ENCODE data around the gene OSBPL1A.
"Not testable (repeated sequence)": the region's sequence is repeated elsewhere in the genome, so short reads cannot be mapped to it uniquely, and the experiment has no call there.

Gene OSBPL1A

DNA sequence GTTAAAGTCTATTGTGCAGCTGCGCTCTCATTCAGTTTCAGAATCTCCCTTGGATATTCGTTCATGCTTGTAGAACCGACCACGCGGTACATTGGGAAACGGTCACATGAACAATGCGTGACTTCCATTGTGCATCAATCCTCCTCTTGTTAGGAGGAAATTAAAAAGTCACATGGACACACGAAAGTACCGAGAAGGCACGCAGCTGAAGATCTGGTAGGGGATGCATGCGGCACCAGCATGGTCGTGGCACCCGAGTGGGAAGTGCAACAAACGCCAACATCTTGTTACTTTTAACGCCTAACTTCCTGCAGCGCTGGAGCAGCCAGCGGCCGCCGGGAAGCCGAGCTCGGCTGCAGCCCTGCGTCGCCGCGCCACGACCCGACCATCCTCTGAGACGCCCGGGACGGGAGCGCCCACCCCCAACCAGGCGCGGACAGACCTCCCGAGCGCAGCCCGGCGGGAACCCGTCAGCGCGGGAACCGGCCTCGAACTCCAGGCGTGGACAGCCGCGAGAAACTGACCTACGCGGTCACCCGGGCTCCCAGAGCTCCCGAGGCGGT, 412 bp downstream of the OSBPL1A start:
- peak in 1 of 2 donors; percentile 3 for DNase-seq (ENCODE audit: low read depth in 2 of 2)

DNA sequence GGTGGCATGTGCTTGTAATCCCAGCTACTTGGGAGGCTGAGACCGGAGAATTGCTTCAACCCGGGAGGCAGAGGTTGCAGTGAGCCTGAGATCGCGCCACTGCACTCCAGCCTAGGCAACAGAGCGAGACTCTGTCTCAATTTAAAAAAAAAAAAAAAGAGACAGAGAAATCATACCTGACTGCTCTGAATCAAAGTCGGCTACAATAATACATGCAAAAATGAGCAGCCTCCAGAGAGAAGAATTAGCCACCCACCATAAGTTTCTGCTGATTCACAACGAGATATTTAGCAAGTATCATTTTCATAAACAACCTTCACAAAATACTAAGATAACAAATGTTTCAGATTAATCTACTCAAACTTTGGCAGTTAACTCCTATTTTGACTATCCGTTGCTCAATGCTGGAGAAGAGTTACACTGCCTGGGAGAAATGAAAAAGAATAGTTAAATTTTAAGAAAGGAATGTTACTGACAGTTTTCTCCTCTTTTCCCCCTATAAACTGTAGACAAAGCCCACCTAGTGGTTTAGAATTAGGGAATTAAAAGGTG, 1.5 kb downstream of the OSBPL1A start:
- no peak for DNase-seq (ENCODE audit: low read depth in 2 of 2)

DNA sequence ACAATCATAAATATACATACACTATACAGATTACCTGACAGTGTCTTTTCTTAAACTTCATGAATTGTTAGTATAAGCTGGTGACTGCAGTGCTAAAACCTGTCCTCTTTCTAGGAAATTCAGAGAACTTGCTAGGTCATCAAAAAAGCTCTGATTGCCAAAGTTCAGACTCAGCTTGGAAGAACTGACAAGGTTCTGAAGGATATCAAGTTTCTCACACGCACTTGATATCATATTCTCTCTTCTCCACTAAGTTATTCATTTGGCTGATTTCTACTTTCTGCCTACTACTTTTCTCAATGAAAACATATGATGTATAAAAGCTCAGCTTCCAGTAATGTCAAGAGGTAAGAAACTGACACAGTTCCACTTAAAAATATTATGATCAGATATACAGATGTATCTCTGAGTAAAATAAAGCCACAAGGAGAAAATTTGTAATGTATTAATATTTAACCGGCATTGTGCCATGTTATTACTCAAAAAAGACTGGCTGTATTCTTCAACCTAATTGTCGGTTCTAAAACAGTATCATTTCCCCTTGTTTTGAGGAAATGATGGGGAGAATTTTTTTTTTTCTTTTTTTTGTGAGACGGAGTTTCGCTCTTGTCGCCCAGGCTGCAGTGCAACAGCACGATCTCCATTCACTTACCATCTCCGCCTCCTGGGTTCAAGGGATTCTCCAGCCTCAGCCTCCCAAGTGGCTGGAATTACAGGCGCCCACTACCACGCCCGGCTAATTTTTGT, 2.4 kb downstream of the OSBPL1A start:
- DNase-seq (ENCODE audit: low read depth in 2 of 2): no peak

DNA sequence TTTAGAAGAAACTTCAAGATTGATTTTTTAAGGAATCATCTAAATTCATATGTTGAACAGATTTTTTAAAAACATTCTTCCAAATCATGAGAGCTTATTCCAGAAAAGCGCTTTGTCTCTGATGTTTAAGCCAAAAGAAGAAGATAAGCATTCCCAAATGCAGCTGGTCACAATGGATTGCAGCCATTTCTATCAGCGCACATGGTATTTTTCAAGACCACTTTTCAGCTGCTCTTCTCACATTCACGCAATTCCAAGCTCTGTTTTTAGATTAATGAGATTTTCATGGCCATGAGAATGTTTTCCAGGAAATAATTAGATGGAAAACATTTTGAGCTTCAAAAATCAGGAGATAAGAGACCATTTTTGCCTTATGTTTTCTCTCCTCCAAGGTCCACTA, 8.7 kb downstream of the OSBPL1A start:
- DNase-seq (ENCODE audit: low read depth in 2 of 2): no peak

DNA sequence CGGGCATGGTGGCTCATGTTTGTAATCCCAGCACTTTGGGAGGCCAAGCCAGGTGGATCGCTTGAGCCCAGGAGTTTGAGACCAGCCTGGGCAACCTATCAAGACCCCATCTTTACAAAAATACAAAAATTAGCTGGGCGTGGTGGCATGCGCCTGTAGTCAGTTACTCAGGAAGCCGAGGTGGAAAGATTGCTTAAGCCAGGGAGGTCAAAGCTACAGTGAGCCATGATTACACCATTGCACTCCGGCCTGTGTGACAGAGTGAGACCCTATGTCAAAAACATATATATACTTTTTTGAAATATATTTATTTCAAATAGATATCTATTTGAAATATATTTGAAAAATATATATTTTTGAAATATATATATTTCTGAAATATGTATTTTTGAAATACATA, 10.9 kb downstream of the OSBPL1A start:
- DNase-seq (ENCODE audit: low read depth in 2 of 2): no peak

DNA sequence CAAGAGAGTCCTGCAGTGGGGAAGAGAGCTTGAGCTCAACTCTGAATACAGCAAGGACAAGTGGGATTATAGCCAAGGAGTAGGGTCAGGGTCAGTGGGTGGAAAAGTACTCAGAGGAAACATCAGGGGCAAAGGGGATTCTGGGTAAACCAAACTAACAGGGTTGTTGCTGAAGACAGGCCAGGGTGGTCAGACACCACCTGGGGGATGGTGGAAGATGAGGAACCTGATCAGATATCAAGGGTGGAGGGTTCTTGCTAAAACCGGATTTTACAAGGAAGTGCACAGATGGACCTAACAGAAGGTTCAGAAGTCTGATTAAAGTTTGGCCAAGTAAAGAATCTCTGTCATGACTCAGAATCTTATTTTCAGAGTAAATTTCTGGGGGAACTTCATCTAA, 16.5 kb downstream of the OSBPL1A start:
- no peak for DNase-seq (ENCODE audit: low read depth in 2 of 2)

DNA sequence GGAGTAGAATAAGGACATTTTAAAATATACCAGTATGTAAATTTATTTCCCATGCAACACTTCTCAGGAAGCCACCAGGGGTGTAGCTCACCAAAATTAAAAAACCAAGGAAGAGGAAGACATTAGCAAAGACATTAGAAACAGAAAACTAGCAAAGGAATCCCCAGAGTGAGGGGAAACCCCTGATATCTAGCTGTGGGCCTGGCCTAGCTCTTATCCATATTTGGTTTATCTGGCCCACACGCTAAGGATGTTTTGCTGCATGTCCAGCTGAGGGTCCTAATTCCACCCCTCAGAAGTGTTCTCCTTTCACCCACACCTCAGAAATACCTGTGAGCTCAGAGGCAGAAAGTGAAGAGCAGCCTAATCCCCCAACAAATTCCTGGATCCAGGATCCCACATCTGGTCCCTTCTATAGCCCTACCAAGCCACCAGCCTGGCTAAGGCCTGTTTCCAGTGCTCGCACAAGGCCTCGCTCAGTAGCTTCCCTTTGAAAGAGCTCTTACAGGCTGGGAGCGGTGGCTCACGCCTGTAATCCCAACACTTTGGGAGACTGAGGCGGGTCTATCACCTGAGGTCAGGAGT, 17.4 kb downstream of the OSBPL1A start:
- no peak for DNase-seq (ENCODE audit: low read depth in 2 of 2)

DNA sequence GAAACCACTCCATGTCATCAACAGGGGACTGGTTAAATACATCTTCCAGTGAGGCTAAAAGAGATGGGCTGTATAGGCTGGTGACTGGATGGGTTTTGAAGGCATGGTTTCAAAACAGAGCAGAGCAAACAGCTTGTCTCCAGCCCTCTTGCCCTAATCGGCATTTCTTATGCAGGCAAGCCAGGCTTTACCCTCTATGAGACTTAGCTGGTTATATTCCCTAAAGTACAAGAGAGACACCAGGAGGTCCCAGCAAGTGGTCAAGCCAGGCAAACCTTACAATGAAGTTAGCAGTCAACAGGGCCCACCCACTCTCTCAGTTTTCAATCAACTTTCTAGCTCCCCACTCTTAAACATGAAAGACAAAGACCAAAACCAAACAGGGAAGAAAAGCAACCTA, 19.0 kb downstream of the OSBPL1A start:
- no peak for DNase-seq (ENCODE audit: low read depth in 2 of 2)

DNA sequence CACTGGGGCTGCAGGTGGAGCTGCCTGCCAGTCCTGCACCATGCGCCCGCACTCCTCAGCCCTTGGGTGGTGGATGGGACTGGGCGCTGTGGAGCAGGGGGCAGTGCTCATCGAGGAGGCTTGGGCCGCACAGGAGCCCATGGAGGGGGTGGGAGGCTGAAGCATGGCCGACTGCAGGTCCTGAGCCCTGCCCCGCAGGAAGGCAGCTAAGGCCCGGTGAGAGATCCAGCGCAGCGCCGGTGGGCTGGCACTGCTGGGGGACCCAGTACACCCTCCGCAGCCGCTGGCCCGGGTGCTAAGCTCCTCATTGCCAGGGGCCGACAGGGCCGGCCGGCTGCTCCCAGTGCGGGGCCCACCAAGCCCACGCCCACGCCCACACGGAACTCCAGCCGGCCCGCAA, 21.1 kb downstream of the OSBPL1A start:
- not testable (repeated sequence) for DNase-seq (ENCODE audit: low read depth in 2 of 2)

DNA sequence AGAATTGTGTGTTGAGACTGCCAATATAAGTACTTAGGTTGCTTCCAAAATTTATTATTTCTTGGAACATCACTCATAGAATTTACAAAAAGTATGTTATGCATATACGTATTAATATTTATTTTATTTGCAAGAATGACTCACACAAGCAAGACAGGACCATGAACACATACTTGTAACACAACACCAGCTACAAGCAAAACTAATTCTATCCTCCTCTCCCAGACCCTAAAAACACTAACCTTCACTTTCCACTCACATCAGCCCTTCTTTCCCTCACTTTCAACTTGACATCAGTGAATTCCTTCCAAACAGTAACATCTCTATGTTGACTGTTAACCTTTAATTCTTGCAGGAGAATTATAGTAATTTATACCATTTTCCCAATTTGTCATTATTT, 24.3 kb downstream of the OSBPL1A start:
- no peak for DNase-seq (ENCODE audit: low read depth in 2 of 2)

DNA sequence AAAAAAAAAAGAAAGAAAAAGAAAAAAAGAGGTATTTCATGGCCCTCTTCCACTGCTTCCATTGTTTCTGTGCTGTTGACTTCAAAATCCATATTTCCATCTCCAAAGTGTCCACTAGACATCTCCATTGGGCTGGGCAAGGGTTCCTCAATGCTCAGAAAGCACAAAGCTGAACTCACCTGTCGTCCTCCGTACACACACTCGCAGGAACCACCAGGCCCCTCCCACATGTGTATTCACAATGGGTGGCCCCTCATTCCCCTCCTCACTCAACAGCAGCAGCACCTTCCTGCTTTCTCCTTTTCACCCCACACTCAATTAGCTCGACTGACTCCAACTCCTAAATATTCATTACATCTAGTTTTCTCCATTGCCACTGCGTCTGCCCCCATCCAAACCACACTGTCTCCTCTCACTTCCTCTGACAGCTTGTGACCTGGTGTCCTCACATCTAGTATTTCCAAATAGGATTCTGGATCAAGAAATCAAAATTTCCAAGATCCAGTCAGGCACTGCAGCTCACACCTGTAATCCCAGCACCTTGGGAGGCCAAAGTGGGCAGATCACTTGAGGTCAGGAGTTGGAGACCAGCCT, 25.2 kb downstream of the OSBPL1A start:
- no peak for DNase-seq (ENCODE audit: low read depth in 2 of 2)

DNA sequence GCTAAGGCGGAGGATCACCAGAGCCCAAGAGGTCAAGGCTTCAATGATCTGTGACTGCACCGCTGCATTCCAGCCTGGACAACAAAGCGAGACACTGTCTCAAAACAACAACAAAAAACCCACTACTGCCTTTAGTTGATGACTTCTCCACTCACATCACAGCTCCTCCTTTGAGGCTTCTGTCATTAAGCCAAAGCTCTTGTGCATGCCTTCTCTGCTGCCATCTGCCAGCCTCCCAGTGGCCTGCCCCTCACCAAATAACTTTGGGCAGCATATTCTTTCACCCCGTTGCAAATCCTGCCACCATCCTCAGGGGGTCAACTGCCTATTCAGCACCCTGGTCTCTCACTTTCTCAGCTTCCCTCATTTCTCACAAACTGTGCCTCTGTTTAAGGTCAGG, 27.5 kb downstream of the OSBPL1A start:
- no peak for DNase-seq (ENCODE audit: low read depth in 2 of 2)

DNA sequence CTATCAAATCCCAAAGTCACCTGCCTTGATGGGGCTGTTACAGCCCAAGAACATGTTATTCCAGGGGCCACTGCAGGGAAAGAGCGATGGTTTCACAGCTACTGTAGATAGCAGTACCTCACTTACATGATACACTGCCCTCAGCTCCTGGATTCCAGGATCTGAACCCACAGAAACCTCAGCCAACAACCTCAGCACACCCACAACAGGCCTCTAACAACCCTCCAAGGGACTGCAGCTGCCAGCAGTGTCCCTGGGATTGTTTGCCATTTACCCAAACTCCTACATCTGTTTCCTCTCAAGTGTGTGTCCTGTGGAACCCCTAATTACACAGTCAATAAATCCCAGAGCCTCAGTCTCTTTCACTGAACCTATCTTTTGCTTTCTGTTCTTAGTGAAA, 28.2 kb downstream of the OSBPL1A start:
- DNase-seq (ENCODE audit: low read depth in 2 of 2): no peak

DNA sequence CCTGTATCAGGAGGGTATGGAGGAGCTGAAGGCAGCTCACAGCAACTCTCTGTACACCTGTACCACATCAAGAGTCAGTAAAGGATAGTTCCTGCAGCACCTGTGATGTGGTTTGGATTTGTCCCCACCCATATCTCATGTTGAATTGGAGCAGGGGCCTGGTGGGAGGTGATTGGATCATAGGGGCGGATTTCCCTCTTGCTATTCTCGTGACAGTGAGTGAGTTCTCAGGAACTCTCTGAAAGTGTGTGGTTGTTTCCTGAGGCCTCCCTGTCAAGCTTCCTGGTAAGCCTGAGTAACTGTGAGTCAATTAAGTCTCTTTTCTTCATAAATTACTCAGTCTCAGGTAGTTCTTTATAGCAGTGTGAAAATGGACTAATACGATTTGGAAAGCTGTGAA, 28.9 kb downstream of the OSBPL1A start:
- peak in 1 of 2 donors; percentile 18 for DNase-seq (ENCODE audit: low read depth in 2 of 2)

DNA sequence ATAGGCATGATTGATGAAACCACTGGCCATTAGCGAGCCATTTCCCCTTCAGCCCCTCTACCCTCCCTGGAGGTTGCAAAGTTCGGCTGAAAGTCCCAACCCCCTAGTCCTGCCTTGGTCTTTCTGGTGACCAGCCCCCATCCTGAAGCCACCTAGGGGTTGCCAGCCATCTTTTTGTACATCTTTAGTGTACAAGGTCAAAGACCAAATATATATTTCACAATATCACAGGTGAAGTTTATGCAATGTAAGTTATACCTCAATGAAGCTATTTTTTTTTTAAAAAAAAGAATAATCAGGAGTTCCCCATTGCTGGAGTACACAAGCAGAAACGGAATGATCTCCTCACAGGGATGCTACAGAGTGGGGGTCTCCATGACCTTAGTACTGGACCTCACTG, 31.3 kb downstream of the OSBPL1A start:
- DNase-seq (ENCODE audit: low read depth in 2 of 2): no peak

DNA sequence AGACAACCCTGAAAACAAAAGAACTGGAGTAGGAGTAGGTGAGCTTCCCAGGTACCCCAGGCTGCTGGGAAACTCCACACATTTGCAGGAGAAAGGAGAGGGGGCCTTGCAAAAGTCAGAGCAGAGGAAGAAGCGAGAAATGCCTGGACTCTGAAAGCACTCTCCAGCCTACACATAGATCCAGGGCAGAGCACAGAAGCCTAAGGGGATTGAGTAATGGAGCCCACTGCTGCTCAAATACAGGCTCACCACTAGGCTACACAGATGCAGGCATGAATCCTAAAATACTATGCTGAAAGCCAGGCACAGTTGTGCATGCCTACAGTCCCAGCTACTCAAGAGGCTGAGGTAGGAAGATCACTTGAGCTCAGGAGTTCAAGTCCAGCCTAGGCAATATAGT, 33.4 kb downstream of the OSBPL1A start:
- no peak for DNase-seq (ENCODE audit: low read depth in 2 of 2)

DNA sequence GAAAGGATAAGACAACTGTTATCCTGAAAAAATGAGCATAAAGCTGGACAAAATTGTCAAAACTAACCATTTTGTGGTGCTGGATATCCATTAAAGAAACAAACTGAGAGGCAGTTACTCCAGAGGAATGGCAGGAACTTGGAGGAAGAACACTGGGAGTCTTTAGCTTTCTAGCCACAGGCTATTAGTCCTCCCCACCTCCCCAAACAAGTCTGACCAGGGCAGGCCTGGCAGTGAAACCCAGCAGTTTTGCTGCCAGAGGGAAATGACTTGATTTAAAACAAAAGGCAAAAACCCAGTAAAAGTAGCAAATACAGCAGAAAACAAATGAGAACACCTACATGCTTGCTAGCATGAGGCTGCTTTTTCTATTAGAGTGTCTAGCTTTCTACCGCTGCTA, 34.9 kb downstream of the OSBPL1A start:
- DNase-seq (ENCODE audit: low read depth in 2 of 2): no peak

DNA sequence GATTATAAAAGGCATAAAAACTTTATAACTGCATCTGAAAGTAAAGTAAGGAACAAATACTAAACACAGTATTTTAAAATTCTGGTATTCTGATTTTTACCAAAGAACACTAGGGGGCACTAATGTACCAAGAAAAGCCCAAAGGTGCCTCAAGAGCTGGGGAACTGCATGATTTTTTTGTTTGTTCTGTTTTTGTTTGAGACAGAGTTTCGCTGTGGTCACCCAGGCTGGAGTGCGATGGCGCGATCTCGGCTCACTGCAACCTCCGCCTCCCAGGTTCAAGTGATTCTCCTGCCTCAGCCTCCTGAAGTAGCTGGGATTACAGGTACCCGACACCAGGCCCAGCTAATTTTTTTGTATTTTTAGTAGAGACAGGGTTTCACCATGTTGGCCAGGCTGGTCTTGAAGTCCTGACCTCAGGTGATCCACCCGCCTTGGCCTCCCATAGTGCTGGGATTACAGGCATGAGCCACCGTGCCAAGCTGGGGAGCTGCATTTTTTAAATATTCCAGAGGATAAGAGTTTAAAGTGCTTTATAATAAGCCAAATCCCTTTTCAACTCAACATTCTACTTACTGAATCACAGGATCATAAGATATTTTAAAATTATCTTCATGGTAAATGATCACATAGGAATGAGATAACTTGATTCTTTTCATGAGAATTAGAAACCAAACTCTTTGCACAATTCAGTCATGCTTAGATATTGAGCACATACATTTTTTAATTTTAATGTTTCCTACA, 37.7 kb downstream of the OSBPL1A start:
- DNase-seq (ENCODE audit: low read depth in 2 of 2): not testable (repeated sequence)

DNA sequence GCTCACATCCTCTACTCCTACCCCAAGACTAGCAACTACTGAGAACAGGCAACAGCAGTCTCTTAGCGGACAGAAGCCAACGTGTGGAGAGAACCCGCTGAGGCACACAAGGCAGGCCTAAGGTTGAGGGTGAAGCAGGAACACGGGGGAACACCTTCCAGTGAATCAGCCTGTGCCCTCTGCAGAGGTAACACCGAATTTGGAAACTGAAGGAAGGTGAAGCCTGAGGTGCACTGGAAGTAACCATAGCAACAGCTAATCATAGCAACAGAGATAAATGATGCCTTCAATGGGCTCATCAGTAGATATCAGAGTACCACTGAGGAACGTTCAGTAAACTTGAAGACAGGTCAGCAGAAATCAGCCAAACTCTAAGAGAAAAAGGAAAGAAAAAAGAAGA, 43.3 kb downstream of the OSBPL1A start:
- no peak for DNase-seq (ENCODE audit: low read depth in 2 of 2)

DNA sequence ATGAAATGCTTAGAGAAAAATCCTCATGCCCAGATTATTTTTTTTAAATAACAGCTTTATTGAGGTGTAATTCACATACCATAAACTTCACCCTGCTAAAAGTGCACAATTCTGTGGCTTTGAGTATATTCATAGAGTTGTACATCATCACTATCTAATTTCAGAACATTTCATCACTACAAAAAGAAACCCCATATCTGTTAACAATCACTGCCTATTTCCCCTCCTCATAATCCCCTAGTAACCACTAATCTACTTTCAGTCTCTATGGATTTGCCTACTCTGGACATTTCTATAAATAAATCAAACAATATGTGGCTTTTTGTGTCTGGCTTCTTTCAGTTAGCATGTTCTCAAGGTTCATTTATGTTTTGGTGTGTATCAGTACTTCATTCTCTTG, 51.4 kb downstream of the OSBPL1A start:
- no peak for DNase-seq (ENCODE audit: low read depth in 2 of 2)

DNA sequence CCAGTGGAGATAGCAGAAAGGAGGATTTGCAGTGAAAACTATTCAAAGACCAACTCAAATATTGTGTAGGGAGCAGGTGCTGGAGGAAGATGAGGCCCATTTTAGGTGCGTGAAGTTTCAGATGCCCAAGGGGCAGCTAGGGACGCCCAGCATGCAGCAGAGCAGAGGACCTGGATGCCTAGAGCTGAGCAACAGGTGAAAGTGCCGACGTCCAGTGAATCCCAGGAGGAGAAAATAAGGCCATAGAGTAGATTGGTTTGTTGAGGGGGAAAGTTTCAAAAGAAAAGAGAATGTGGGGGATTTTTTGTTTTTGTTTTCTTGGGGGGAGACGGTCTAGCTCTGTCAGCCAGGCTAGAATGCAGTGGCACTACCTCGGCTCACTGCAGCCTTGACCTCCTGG, 53.1 kb downstream of the OSBPL1A start:
- DNase-seq (ENCODE audit: low read depth in 2 of 2): no peak

DNA sequence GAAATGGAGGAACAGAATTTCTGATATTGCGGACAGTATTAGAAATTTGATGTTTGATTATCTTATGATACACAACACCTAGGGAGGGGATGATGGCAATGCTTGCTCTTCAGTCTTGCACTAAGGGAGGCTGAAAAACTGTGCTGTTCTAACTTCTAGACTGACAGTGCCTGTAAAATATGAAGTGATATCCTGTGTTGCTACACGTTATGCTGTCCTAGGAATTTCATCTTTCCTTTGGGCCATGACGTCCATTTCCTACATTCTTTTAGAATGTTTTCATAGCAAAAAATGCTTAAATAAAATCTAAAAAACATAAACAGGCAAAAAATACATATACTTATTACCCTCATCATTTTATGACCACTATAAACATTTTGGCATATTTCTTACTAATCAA, 55.3 kb downstream of the OSBPL1A start:
- no peak for DNase-seq (ENCODE audit: low read depth in 2 of 2)
